SK-N-MC (cell line): ENCODE measurements around the gene ORAI2.

ENCODE experiments used
- DNase-seq: peaks from one replicate; pipeline ENCODE4 v3.0.0-alpha.2; 2011; ENCODE audit warnings: low read depth, low spot score
- H3K27ac ChIP-seq: fragments of 200-600 bp; sonication (generic); 2 replicates; pipeline ENCODE4 v1.5.1; 2016; ENCODE audit warnings: mixed run types
- H3K36me3 ChIP-seq: fragments of 200-600 bp; sonication (generic); 2 replicates; pipeline ENCODE4 v1.6.1; 2017; ENCODE audit warnings: antibody characterized with exemption, low read length, mixed read lengths; ENCODE audit not compliant: insufficient read depth
- H3K4me3 ChIP-seq: fragments of 200-600 bp; sonication (generic); 2 replicates; pipeline ENCODE4 v1.5.1; 2016
- H3K9ac ChIP-seq: fragments of 200-600 bp; sonication (generic); 2 replicates; pipeline ENCODE4 v1.8.0; 2017; ENCODE audit warnings: mixed run types, mixed read lengths; ENCODE audit not compliant: insufficient read length
- H3K9me3 ChIP-seq: fragments of 200-600 bp; sonication (generic); 2 replicates; pipeline ENCODE4 v1.6.1; 2017; ENCODE audit warnings: low read depth, mild to moderate bottlenecking, antibody characterized with exemption, low read length, moderate library complexity, mixed read lengths
- EZH2 ChIP-seq: fragments of 200-600 bp; sonication (generic); IDR thresholded peaks from one replicate; pipeline ENCODE4 v1.6.1; 2017; ENCODE audit warnings: antibody characterized with exemption
- FOXP2 ChIP-seq: optimal IDR thresholded peaks from 2 replicates; pipeline ENCODE3; 2011; ENCODE audit warnings: mild to moderate bottlenecking, moderate library complexity; ENCODE audit not compliant: insufficient read depth; ENCODE audit errors: extremely low read length, control extremely low read depth
- POLR2AphosphoS5 ChIP-seq: IDR thresholded peaks from 2 replicates; pipeline ENCODE4 v1.6.1; 2012; ENCODE audit warnings: mild to moderate bottlenecking, low read depth, low read length, borderline replicate concordance

ORAI2 gene

DNA sequence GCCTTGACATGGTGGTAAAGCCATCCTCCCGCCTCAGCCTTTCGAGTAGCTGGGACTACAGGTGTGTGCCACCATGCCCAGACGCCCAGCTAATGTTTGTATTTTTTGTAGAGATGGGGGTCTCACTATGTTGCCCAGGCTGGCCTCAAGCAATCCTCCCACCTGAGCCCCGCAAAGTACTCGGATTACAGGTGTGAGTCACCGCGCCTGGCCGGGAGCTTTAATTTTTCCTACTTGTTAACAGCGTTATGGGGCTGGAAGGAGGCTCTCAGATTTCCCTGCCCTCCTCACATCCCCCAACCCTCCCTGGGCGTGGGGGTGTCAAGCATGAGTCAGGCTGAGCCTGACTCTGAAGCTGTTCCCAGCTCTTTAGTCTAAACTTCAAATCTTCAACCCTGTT, 23.0 kb downstream of the ORAI2 start:
- no peak overlapping the region for H3K9ac ChIP-seq

DNA sequence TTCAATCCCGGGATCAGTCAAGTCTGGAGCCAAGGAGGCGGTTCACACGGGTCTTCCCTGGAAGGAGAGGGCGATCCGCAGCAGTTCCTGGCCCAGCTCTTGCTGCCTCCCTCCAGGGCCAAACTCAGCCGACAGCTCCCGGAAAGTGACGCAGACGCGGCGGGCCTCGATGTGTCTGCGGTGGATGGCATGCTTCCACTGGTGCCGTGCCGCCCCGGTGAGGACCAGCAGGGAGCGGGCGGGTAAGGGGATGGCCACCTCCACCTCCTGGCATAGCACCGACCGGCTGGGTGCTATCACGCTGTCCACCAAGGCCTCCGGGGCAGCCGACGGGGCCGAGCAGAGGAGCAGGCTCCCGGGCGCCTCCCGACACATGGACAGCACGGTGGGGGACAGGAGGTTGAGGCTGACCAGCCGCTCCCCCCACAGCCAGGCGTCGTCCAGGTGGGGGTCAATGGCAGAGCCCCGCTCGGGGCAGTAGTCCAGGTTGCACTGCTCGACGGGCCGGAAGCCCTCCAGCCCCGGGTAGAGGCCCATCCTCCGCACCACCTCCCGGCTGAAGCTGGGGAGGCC, 24.1 kb downstream of the ORAI2 start:
- Histone ChIP-seq H3K4me3 (no peak overlapping the region), H3K9ac (no peak overlapping the region), H3K36me3 (peaks cover 16% of the 10 kb centered on the region; the same call in 1 of the 2 replicates), H3K27ac (no peak overlapping the region), H3K9me3 (no peaks in the 10 kb centered on the region)
- TF ChIP-seq FOXP2, result no peak
- no peak for TF ChIP-seq POLR2AphosphoS5
- TF ChIP-seq EZH2, result no peak
- no peak for DNase-seq

More for the DNA sequence above, 23.0 kb downstream of the ORAI2 start:
- H3K36me3 ChIP-seq, result peaks cover 16% of the 10 kb centered on the region; the same call in 1 of the 2 replicates
- no peak overlapping the region for H3K27ac ChIP-seq
- H3K9me3 ChIP-seq, result no peaks in the 10 kb centered on the region
- DNase-seq, result no peak
- no peak overlapping the region for H3K4me3 ChIP-seq
- no peak for TF ChIP-seq POLR2AphosphoS5
- no peak for TF ChIP-seq FOXP2
- no peak for TF ChIP-seq EZH2

DNA sequence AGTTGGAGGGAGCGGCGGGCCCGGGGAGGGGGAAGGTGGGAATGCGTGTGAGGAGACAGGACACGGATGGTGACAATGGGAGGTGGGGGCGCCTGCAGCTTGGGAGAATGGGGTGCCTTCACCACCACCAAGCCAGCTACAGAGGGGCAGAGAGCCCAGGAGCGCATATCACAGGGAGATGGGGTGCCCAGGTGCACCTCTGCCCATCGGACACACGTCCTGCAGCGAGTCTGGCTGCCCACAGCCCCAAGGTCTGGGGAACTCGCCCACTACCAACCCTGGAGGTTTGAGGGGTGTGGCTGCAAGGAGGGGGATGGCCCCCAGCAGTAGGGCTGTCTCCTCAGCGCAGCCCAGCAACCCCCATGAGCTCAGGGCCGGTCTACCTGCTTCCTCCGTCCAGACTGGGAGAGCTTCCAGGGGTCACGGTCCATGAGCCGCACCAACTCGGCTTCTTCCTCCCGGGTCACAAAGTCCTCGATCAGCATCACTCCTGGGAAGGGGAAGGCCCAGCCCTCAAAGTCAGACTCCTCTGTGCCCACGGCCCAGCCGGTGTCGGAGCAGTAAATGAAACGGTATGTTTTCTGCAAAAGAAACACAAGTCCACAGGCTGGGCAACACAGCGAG, 26.0 kb downstream of the ORAI2 start:
- Histone ChIP-seq H3K9ac (no peak overlapping the region), H3K36me3 (peaks cover 16% of the 10 kb centered on the region; the same call in 1 of the 2 replicates), H3K27ac (no peak overlapping the region), H3K9me3 (no peaks in the 10 kb centered on the region), H3K4me3 (no peak overlapping the region)
- TF ChIP-seq FOXP2, result no peak
- no peak for TF ChIP-seq POLR2AphosphoS5
- no peak for TF ChIP-seq EZH2
- DNase-seq, result no peak

DNA sequence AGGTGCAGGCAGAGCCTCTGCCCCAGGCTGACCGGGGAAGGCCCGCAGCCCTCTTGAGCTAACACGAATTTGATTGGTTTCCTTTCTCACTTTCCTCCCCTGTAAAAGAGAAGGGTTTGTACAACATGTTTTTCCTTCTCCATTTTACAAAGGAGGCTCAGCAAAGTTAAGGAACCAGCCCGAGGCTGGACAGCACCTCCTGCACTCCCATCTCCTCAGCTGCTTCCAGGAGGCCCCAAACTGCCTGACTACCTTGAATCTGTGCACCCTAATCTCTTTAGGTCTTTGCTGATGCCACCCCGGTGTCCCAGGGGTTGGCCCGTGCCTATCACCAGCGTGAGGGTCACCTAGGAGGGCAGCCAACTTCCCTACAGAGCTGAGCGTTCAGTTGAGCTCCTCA, 27.1 kb downstream of the ORAI2 start:
- H3K9me3 ChIP-seq, result no peaks in the 10 kb centered on the region
- no peak for TF ChIP-seq FOXP2
- no peak for TF ChIP-seq POLR2AphosphoS5
- no peak for TF ChIP-seq EZH2
- H3K9ac ChIP-seq, result no peak overlapping the region
- DNase-seq, result no peak
- no peak overlapping the region for H3K27ac ChIP-seq
- no peak overlapping the region for H3K4me3 ChIP-seq
- peaks cover 16% of the 10 kb centered on the region; the same call in 1 of the 2 replicates for H3K36me3 ChIP-seq

DNA sequence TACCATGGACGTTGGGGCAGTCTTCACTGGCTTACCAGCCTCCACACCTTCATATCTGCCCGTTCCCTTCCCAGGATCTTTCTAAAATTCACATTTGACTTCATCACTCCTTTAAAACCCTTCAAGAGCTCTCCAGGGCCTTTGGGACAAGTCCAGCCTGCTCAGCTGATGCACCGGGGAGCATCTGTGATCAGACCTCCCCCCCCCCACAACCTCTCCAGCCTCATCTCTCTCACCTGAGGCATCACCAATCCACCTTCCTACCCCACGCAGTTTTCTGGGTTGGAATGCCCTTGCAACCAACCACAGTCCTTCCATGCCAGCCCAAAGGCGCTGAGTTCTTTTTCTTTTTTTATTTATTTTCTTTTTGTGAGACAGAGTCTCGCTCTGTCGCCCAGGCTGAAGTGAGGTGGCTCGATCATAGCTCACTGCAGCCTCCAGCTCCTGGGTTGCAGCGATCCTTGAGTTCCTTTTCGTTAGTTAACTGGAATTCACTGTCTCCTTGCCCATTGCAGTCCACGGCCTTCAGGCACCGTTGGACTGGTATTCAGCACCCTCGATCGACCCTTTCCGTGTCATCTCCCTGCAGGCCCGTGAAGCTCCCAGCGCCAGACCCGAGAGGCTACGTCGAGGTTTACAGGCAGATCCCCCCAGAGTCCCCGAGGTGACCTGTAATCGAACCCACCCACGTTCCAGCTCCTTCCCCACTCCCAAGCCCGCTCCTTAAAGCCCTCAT, 30.6 kb downstream of the ORAI2 start:
- no peak for TF ChIP-seq POLR2AphosphoS5
- TF ChIP-seq FOXP2, result no peak
- TF ChIP-seq EZH2, result no peak
- DNase-seq, result no peak
- H3K9ac ChIP-seq, result peak overlapping the region; percentile 95
- H3K27ac ChIP-seq, result peak overlapping the region; percentile 49; the same call in 1 of the 2 replicates
- no peaks in the 10 kb centered on the region for H3K9me3 ChIP-seq
- H3K4me3 ChIP-seq, result peak overlapping the region; percentile 97
- H3K36me3 ChIP-seq, result peaks cover 3% of the 10 kb centered on the region; the same call in 1 of the 2 replicates

DNA sequence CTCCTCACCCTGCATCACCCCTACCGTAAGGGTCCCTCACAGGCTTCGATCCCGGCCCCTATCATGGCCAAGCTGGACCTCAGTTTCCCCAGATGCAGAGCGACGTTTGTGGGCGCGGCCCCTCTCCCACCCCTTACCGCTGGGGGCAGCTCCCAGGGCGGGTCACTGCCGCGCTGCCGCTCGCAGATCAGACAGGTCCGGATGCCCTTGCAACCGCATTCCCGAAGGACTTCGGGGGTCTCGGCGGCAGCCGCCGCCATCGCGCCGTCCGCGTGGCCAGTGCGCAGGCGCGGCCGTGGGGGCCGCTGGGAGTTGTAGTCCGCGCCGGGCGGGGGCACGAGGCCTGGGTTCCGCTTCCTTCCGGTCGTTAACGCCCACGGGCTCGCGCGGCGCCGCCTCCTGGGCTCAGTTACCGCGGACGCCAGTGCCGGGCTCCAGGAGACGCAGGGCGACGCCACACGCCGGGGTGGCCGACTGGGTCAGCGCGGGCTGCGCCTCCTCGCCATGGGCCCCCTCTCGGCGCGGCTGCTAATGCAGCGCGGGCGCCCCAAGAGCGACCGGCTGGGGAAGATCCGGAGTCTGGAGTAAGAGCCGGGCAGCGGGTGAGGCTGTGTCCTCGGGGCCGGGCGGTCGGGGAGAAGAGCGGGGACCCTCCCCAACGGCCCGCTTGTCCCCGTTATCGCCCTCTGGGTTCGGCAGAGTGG, 31.4 kb downstream of the ORAI2 start, which contains the start of the genes ALKBH4 and LRWD1:
Gene ALKBH4 (minus strand): TSS at position 287 of the 704 bp plus-strand sequence. CDS start 27 bp downstream, at position 260.
Gene LRWD1 (plus strand): TSS at position 408 of the 704 bp plus-strand sequence. CDS start 97 bp downstream, at position 505.
- peak; percentile 14 for DNase-seq
- peak within 1 kb of the TSS; percentile 95 for H3K9ac ChIP-seq
- peak within 1 kb of the TSS; percentile 49; the same call in 1 of the 2 replicates for H3K27ac ChIP-seq
- TF ChIP-seq FOXP2 (peak; percentile 54), POLR2AphosphoS5 (peak; percentile 92), EZH2 (no peak)
- no peaks in the 10 kb centered on the region for H3K9me3 ChIP-seq
- H3K4me3 ChIP-seq, result peak within 1 kb of the TSS; percentile 97
- no peaks in the 10 kb centered on the region; the same call in 1 of the 2 replicates for H3K36me3 ChIP-seq

DNA sequence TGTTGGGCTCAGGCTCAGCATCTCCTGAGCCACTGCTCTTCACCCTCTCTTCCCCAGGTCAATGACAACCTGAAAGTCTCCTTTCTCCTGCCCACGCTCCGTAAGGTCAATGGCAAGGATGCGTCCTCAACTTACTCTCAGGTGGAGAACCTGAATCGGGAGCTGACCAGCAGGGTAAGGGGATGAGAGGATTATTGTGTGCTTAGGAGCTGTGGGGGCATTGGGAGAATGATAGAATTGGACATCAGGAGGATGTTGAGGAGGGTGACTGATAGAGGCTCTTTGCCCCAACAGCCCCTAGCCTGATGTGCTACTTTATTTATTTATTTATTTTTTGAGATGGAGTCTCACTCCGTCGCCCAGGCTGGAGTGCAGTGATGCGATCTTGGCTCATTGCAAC, 32.7 kb downstream of the ORAI2 start:
- no peaks in the 10 kb centered on the region; the same call in 1 of the 2 replicates for H3K36me3 ChIP-seq
- H3K9ac ChIP-seq, result no peak overlapping the region
- peak overlapping the region; percentile 97; the same call in 1 of the 2 replicates for H3K4me3 ChIP-seq
- DNase-seq, result no peak
- no peak for TF ChIP-seq FOXP2
- no peak for TF ChIP-seq POLR2AphosphoS5
- no peak for TF ChIP-seq EZH2
- H3K9me3 ChIP-seq, result no peaks in the 10 kb centered on the region
- H3K27ac ChIP-seq, result no peak overlapping the region

DNA sequence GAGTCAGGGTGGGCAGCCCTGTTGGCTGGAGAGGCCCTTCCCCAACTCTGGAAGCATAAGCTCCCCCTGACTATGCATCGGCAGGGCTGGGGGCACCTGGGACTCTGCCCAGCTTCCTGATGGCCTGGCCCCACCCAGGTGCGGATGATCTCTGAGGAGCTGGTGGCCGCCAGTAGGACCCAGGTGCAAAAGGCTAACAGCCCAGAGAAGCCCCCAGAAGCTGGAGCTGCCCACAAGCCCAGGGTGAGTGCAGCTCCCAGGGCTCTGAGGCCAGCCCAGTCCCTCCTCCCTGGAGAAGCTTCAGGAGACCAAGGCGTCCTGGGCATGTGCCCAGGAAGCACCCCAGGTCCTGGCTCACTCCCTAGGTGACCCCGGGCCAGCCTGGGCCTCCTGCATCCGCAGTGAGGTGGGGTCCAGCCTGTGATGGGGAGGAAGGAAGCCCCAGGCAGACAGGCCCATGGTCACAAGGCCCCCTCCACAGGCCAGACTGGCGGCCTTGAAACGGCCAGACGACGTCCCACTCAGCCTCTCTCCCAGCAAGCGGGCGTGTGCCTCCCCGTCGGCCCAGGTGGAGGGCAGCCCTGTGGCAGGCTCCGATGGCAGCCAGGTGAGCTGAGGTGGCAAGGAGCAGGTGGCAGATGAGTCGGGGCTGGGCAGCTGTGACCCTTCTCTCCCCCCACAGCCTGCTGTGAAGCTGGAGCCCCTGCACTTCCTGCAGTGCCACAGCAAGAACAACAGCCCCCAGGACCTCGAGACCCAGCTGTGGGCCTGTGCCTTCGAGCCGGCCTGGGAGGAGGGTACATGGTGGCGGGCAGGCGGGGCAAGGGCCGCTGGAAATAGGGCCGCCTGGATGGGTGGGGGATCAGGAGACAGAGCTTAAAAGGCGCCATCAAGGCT, 34.5 kb downstream of the ORAI2 start:
- peaks cover 3% of the 10 kb centered on the region; the same call in 1 of the 2 replicates for H3K36me3 ChIP-seq
- no peaks in the 10 kb centered on the region for H3K9me3 ChIP-seq
- no peak for TF ChIP-seq FOXP2
- TF ChIP-seq EZH2, result no peak
- no peak for TF ChIP-seq POLR2AphosphoS5
- no peak overlapping the region for H3K27ac ChIP-seq
- no peak for DNase-seq
- H3K9ac ChIP-seq, result no peak overlapping the region
- H3K4me3 ChIP-seq, result no peak overlapping the region
